Uterus (tissue), 2 donors: Measurements from ENCODE around the gene NOL6.

Source experiments
- CTCF ChIP-seq, 4 experiments: fragments of 200-600 bp in 2 of 4; fragments of 450-650 bp in 2 of 4; sonication (generic) in 2 of 4; IDR thresholded peaks; one replicate each; pipeline ENCODE4 v1.5.1; 2016 to 2019; ENCODE audit warnings: antibody characterized with exemption in 4 of 4, mild to moderate bottlenecking in 2 of 4, moderate library complexity in 1 of 4
- POLR2A ChIP-seq, 2 donors: fragments of 450-650 bp; IDR thresholded peaks; one replicate each; pipeline ENCODE4 v1.6.1; 2016; ENCODE audit warnings: antibody characterized with exemption in 2 of 2, mild to moderate bottlenecking in 1 of 2, moderate library complexity in 1 of 2

- no peak for TF ChIP-seq POLR2A (IDR thresholded peaks at IDR 0.05)
- TF ChIP-seq CTCF (IDR thresholded peaks at IDR 0.05), result no peak
These were observed 56.7 kb downstream of the NOL6 start for GRCh38 chr9:33416996-33417395.
